NT2/D1 (cell line): ENCODE data around the gene ANKRD24.

Source experiments
- YY1 ChIP-seq: IDR thresholded peaks from 2 replicates; pipeline ENCODE4 v1.6.1; 2011; ENCODE audit not compliant: insufficient read length, insufficient read depth
- ZNF274 ChIP-seq: IDR thresholded peaks from 2 replicates; pipeline ENCODE4 v1.6.1; 2011; ENCODE audit warnings: mild to moderate bottlenecking, low read depth, low read length

GRCh38 chr19:4178990-4179389 is 3.5 kb upstream of the ANKRD24 start:
- TF ChIP-seq YY1: no peak
- TF ChIP-seq ZNF274: no peak
